ENCODE data around the gene CCL27.
A peak's percentile ranks its signal among the peaks of the same experiment; 100 is the strongest.

Gene CCL27

DNA sequence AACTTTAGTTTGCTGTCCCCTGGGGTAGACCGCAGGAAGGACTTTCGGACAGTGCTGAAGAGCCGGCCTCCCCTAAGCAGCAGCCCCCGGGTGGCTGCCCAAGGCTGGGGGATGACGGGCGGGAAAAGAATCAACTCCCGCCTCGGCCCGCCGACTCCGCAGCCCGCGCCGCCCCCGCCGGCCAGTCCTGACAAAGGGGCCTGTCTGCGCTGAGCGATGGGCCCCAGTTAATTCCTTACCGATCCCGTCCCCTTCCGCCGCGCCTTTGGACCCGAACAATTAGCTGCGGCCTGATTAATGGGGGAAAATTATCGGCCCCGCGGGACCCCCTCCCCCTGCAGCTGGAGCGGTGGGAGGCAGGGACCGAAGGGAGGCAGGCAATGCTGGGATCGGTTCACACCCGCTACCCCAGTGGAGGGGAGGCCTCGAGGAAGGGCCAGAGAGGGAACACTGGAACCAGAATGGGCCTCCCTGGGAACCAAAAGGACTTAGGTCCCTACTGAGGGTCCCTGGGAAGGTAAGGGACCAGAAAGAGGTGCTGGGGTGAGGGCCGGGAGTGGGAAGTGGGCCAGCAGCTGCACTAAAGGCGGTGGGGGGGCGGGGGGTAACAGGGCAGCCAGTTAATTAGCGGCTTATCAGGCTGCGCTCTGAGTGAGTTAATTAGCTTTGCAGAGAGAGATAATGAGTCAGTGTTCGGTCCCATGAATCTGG lies 37.8 kb downstream of the CCL27 start:
- DNase-seq, result no peak

DNA sequence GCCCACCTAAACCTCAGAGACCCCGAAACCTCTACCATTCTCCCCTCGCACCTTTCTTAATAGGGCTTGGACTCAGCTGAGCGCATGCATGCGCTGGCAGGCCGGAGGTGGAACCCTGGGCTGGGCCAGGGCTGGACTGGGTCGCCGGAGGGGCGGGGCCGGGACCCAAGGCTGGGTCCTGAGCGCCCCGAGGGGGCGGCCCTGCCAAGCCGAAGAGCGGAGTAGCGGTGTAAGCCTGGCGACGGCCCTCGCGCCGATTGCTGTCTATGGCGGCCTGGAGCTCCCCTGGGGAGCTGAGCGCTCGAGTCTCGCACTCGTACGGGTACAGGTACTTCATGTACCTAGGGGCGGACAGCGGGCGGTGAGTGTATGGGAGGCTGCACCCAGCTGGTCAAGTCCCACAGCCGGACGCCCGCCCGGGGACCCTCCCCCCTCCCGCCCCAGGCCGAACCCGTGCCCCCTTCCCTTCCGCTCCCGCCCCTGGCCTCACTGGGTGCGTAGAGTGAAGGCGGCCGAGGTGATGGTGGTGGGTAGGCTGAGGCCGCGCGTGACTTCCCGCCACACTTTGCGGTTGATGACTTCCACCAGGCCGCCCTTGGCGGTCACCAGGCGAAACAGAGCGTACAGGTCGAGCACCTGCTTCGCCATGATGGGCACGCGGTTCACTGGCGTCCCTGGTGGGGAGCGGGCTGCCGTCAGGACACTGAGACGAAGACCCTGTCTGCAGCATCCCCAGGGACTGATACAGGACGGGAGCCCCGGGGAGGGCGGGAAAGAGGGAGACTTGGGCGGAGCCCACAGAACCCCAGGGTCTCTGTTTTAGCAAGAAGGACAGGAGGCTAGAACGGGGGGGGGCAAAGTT lies 38.9 kb downstream of the CCL27 start:
- DNase-seq, result no peak

DNA sequence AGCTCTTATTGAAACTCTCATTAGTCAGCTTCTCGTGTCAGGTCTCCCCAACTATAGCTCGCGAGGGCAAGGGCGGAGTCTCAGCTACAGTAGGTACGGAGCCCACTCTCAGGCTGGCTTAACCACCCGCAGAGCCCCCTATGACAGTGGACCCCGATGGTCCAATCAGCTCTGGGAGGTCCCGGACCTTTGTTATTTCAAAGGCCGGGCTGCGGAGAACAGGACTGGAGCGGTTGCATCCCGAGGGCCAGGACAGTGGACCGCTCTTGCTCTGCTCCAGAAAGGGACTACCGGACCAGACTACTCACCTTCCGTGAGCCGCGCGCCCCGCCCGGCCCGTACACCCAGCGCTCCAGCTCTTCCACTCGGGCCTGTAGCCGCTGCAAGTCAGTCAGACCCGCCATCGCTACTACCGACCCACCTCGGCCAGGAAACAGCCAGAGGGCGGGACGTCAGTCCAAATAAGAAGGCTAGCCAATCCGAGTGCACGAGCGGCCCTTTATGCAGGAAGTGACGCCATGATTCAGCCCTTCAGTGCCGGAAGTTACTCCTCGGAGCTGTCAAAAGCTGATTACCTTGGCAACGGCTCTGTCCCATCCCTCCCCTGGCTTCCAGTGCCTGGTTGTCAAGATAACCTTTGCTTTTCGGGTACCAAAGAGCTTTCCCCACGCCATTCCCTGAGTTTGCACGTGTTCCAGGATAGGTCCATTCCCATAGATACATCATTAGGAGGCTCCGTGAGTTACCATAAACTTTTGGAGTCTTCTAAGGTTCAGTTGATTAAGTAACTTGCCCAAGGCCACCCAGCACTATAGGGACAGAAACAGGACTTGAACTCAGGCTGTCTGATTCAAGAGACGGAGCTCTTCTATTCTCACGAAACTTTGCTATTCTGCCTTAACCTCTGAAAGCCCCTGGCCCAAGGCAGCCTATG lies 42.1 kb downstream of the CCL27 start, which contains the start of gene DCTN3:
Gene DCTN3 (minus strand): TSS at position 435 of the 934 bp plus-strand sequence. CDS start 31 bp downstream, at position 404.
- peak; percentile 96 for DNase-seq

- DNase-seq, result no peak
Observed at GRCh38 chr9:34615132-34615531, 47.3 kb downstream of the CCL27 start.

- DNase-seq, result peak; percentile 78
Observed at GRCh38 chr9:34612788-34613390, 49.6 kb downstream of the CCL27 start.
